ENCODE data around the gene HBA1. TPM values are rescaled to one million over a fixed set of nuclear protein-coding genes. Genes with fewer than 3 reads are reported as not detected.

Gene HBA1
- total and polyA plus RNA-seq, 9 of the 15 experiments (the other 6 are each of a cell fraction or from before 2014, with no cell fraction given): 128 to 2,388 (median 380) TPM

DNA sequence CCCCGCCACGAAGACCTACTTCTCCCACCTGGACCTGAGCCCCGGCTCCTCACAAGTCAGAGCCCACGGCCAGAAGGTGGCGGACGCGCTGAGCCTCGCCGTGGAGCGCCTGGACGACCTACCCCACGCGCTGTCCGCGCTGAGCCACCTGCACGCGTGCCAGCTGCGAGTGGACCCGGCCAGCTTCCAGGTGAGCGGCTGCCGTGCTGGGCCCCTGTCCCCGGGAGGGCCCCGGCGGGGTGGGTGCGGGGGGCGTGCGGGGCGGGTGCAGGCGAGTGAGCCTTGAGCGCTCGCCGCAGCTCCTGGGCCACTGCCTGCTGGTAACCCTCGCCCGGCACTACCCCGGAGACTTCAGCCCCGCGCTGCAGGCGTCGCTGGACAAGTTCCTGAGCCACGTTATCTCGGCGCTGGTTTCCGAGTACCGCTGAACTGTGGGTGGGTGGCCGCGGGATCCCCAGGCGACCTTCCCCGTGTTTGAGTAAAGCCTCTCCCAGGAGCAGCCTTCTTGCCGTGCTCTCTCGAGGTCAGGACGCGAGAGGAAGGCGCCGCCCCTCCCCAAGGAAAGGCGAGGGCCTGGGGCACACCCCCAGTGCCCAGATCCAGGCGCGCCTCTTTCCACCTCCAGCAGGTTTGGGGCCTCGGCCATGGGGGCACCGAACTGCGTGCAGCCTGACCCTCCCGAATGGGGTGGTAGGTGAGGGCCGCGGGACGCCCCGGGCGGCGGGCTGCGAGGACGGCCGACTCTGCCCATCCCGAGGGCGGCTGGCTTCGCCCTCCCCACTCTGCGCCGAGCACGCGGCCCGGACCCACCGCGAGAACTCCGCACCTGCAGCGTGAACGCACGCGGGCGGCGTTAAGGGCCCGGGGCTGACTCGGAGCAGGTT, 4.4 kb downstream of the HBA1 start (continued):
- TF ChIP-seq, protein P1, sequence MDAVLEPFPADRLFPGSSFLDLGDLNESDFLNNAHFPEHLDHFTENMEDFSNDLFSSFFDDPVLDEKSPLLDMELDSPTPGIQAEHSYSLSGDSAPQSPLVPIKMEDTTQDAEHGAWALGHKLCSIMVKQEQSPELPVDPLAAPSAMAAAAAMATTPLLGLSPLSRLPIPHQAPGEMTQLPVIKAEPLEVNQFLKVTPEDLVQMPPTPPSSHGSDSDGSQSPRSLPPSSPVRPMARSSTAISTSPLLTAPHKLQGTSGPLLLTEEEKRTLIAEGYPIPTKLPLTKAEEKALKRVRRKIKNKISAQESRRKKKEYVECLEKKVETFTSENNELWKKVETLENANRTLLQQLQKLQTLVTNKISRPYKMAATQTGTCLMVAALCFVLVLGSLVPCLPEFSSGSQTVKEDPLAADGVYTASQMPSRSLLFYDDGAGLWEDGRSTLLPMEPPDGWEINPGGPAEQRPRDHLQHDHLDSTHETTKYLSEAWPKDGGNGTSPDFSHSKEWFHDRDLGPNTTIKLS (IDR thresholded peaks at IDR 0.05; ENCODE audit: borderline replicate concordance, low read depth): peak; percentile 91
- TF ChIP-seq, protein P2, sequence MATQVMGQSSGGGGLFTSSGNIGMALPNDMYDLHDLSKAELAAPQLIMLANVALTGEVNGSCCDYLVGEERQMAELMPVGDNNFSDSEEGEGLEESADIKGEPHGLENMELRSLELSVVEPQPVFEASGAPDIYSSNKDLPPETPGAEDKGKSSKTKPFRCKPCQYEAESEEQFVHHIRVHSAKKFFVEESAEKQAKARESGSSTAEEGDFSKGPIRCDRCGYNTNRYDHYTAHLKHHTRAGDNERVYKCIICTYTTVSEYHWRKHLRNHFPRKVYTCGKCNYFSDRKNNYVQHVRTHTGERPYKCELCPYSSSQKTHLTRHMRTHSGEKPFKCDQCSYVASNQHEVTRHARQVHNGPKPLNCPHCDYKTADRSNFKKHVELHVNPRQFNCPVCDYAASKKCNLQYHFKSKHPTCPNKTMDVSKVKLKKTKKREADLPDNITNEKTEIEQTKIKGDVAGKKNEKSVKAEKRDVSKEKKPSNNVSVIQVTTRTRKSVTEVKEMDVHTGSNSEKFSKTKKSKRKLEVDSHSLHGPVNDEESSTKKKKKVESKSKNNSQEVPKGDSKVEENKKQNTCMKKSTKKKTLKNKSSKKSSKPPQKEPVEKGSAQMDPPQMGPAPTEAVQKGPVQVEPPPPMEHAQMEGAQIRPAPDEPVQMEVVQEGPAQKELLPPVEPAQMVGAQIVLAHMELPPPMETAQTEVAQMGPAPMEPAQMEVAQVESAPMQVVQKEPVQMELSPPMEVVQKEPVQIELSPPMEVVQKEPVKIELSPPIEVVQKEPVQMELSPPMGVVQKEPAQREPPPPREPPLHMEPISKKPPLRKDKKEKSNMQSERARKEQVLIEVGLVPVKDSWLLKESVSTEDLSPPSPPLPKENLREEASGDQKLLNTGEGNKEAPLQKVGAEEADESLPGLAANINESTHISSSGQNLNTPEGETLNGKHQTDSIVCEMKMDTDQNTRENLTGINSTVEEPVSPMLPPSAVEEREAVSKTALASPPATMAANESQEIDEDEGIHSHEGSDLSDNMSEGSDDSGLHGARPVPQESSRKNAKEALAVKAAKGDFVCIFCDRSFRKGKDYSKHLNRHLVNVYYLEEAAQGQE (IDR thresholded peaks at IDR 0.05; ENCODE audit: borderline replicate concordance): no peak; the same call in 1 of the 2 replicates
- TF ChIP-seq, protein P2 (CRISPR knock-in tag; IDR thresholded peaks at IDR 0.05; ENCODE audit: low read depth): peak; percentile 66; the same call in 1 of the 2 replicates
- TF ChIP-seq, protein P3, sequence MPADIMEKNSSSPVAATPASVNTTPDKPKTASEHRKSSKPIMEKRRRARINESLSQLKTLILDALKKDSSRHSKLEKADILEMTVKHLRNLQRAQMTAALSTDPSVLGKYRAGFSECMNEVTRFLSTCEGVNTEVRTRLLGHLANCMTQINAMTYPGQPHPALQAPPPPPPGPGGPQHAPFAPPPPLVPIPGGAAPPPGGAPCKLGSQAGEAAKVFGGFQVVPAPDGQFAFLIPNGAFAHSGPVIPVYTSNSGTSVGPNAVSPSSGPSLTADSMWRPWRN (IDR thresholded peaks at IDR 0.05; ENCODE audit: low read depth): no peak
- TF ChIP-seq JUNB (CRISPR knock-in tag; conservative IDR thresholded peaks at IDR 0.05) (no peak), PRPF4 (IDR thresholded peaks at IDR 0.05; ENCODE audit: insufficient read depth, low read depth, low read length, poor library complexity, severe bottlenecking) (no peak), PREB (CRISPR knock-in tag; IDR thresholded peaks at IDR 0.05) (0 out of 2 replicates have a peak, but pooled peaks have one; percentile 62), BHLHE40 (IDR thresholded peaks at IDR 0.05; ENCODE audit: low read length) (peak; percentile 90), HDAC6 (IDR thresholded peaks at IDR 0.05; ENCODE audit: low read depth, low read length) (no peak), BRCA1 (IDR thresholded peaks at IDR 0.05) (no peak), BRCA1 (CRISPR knock-in tag; IDR thresholded peaks at IDR 0.05) (peak; percentile 97), HDAC3 (IDR thresholded peaks at IDR 0.05; ENCODE audit: borderline replicate concordance, partially characterized antibody) (no peak), ATF7 (IDR thresholded peaks at IDR 0.05) (peak; percentile 60; the same call in 1 of the 2 replicates), ZBTB1 (CRISPR knock-in tag; IDR thresholded peaks at IDR 0.05; ENCODE audit: borderline replicate concordance, low read depth) (peak; percentile 97)
